22Rv1 (cell line): ENCODE results near the gene CRABP1.

Experiments
- H3K27ac ChIP-seq: fragments of 450-650 bp; 2 replicates; pipeline ENCODE4 v1.5.1; 2017
- CTCF ChIP-seq: fragments of 450-650 bp; IDR thresholded peaks from 2 replicates; pipeline ENCODE4 v1.5.1; 2017; ENCODE audit warnings: mild to moderate bottlenecking
- ZFX ChIP-seq: fragments of 450-650 bp; IDR thresholded peaks from 2 replicates; pipeline ENCODE4 v1.6.1; 2017; ENCODE audit warnings: antibody characterized with exemption, borderline replicate concordance

CRABP1 gene

GRCh38 chr15:78359041-78359808 is 19.1 kb downstream of the CRABP1 start:
- no peak for TF ChIP-seq ZFX
- no peak for TF ChIP-seq CTCF

GRCh38 chr15:78360367-78360801 is 20.2 kb downstream of the CRABP1 start:
- no peak for TF ChIP-seq ZFX
- no peak for TF ChIP-seq CTCF
- H3K27ac ChIP-seq: no peak overlapping the region

More at GRCh38 chr15:78359041-78359808, 19.1 kb downstream of the CRABP1 start:
- no peak overlapping the region for H3K27ac ChIP-seq

GRCh38 chr15:78360958-78361718 is 21.0 kb downstream of the CRABP1 start:
- TF ChIP-seq ZFX (no peak), CTCF (no peak)
- no peak overlapping the region for H3K27ac ChIP-seq

DNA sequence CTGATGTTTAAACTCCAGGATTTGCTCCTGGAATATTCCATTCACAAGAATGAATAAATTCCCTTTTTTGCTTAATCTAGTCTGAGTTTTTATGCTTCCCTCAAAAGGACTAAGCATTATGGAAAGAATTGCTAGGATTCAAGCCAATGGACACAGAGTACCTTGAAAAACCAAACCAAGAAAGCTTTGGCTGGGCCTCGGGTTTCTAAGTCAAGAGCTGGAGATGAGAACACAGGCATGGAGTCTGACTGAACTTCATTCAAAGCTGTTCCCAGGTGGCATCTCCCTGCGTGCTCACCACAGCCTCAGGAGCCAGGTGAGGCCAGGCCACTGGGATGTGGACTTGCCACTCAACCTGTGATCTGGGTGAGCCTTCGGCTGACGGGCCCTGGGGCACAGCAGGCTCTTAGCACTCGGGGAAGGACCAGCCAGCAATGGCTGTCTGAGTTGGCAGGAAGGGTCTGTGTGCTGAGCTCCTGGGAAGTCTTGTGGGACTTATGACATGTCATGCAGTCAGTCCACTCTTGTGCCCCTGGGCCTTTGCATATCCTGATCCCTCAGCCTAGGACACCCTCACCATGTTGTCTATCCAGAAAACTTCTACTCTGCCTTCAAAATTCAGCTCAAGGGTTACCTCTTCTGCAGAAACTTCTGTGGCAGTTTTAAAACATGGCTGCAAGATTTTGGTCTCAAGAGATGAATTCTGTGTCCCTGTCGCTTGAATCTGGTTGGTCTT is 21.8 kb downstream of the CRABP1 start:
- TF ChIP-seq ZFX: no peak
- TF ChIP-seq CTCF: no peak
- H3K27ac ChIP-seq: no peak overlapping the region

DNA sequence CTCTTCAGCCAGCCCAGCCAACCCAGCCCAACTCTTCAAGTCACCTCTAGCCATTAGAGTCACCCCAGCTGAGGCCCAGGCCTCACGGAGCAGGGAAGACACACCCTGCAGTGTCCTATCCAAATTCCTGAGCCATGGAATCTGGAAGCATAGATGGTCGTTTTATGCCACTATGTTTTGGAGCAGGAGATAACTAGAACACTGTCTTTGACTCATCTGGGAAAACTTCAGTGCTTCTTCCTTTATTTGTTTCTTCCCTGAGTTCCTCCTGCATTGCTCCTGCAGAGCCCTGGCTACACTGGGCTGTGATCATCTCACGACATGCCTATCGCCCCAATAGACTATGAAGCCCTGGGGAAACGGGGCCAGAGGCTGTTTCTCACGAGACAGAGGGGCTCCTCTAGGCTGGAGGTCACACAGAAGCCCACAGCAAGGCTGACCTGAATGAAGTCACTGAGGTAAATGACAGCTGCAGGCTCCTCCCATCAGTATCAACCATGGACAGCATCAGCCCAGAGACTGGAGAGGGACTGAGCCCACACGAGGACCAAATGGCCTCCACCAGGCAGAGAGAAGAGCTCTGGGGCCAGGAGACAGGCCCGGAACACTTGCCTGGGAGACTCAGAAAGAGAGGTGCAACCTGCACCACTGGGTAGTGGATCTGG is 22.7 kb downstream of the CRABP1 start:
- TF ChIP-seq ZFX (no peak), CTCF (no peak)
- H3K27ac ChIP-seq: no peak overlapping the region

DNA sequence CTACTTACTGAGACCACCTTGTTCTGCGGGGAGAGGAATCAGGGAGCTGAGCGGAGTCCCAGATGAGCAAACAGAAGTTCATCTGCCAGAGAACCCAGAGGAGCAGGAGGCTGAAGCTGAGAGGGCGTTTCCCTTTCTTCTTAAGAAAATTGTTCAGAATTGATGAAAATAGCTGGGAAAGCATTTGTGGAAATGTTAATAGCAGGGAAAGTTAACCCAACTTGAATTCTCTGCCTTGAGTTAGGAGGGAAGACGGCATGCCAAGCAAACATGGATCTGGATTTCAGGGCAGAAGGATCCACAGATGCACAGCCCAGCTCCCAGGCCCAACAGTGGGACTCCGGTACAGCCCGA is 23.2 kb downstream of the CRABP1 start:
- TF ChIP-seq ZFX (no peak), CTCF (no peak)
- no peak overlapping the region for H3K27ac ChIP-seq
